HG02970 (cell line): ENCODE results near the gene NFKBIL1.
"Not testable (repeated sequence)": the region's sequence is repeated elsewhere in the genome, so short reads cannot be mapped to it uniquely, and the experiment has no call there.

Experiments used
- ATAC-seq: cut with Tn5 transposase; IDR thresholded peaks from one replicate; pipeline ENCODE4 v1.9.1; 2021; ENCODE audit warnings: mild to moderate bottlenecking, moderate library complexity, moderate number of reproducible peaks; ENCODE audit not compliant: unreplicated experiment, low FRiP score

The NFKBIL1 gene

DNA sequence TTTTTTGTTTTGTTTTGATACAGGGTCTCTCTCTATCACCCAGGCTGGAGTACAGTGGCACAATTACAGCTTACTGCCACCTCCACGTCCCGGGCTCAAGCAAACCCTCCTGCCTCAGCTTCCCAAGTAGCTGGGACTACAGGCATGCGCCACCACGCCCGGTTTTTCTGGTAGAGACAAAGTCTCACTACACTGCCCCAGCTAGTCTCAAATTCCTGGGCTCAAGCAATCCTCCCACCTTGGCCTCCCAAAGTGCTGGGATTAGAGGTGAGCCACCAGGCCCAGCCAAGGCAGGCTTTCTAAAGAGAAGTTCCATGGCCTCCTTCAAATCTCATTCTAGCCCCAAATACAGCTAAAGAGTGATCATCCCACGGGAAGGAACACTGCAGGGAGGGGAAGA, 13.4 kb upstream of the NFKBIL1 start:
- no peak for ATAC-seq

DNA sequence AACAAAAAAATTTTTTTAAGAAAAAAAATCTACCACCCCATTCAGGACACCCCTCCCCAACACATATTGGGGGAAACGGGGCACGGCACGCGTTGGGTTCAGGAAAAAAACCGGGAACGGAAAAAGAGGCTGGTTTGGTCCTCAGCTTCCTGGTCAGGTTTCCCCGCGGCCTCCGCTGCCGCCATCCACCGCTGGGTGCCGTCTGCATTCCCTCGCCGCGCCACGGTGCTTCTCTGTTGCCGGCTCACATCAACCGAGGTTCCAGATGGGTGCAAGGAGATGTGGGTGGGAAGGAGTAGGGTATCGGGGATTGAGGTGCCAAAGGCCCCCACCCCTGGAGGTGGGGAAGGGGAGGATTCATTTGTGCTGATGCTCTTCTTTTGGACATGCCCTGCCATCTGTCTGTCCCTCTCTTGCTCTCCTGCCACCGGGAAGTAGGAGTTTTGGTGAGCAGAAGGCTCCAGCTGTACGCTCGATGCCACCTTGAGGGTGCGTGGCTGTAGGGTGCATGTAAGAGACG, 12.8 kb upstream of the NFKBIL1 start:
- no peak for ATAC-seq

- no peak for ATAC-seq
Observed at GRCh38 chr6:31535538-31536324, 11.7 kb upstream of the NFKBIL1 start.

DNA sequence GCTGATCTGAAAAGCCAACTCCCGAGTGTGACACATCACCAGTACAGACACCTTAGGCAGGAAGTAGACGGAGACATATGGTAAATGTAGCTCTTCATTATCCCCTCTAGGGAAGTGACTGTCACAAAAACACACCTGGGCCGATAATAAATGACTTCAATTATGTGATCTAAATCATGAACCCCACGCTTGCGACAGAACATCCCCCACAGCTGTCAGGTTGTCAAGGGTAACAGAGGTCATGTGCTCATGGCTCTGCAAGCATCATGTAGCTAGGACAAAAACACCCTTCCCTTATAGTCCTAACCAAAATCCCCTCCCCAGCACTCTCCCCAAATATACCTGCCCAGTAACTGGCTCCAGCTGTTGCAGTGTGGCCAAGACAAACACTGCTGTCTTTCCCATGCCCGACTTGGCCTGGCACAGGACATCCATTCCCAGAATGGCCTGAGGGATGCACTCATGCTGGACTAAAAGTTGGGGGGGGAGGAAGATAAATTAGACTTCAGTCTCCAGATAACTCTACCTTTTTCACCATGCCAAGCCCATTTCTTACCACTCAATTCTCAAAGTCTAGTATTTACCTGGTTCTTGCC, 8.5 kb upstream of the NFKBIL1 start:
- no peak for ATAC-seq

DNA sequence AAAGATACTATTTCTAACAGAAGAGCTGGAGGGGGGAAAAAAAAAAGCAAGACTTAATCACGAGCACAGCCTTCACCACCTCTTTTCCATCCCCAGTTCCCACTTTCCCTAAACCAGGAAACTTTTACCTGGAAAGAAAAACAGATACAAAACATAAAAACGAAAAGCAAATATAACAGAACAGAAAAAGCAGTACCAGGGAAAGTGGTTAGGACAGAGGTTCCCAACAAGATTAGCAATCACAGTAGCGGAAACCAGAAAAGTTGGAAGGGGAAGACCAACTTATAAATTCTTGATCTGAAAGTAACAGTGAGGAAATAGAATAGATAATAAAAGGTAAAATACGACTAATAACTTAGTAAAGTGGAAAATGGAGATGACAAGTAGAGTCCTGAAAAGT, 6.8 kb upstream of the NFKBIL1 start:
- no peak for ATAC-seq

- no peak for ATAC-seq
Observed at GRCh38 chr6:31541059-31541657, 6.2 kb upstream of the NFKBIL1 start.

- ATAC-seq, result peak; percentile 49
Observed at GRCh38 chr6:31541658-31542521, 5.5 kb upstream of the NFKBIL1 start, which contains the start of gene DDX39B. DDX39B (minus strand) TSS chr6:31542003; CDS start chr6:31540532, 1,471 bp downstream.

DNA sequence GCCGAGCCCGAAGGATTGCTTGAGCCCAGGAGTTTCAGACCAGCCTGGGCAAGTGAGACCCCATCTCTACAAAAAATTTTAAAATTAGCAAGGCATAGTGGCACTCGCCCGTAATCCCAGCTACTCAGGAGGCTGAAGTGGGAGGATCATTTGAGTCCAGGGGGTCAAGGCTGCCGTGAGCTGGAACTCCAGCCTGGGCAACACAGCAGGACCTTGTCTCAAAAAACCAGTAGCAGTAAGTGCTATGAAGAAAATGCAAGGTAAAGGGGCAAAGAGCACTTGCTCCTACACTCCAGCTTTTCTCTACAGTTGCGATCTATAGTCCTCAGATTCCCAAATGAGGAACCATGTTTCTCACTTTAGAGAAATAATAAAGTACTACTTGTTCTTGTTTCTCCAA, 3.8 kb upstream of the NFKBIL1 start:
- ATAC-seq, result no peak

DNA sequence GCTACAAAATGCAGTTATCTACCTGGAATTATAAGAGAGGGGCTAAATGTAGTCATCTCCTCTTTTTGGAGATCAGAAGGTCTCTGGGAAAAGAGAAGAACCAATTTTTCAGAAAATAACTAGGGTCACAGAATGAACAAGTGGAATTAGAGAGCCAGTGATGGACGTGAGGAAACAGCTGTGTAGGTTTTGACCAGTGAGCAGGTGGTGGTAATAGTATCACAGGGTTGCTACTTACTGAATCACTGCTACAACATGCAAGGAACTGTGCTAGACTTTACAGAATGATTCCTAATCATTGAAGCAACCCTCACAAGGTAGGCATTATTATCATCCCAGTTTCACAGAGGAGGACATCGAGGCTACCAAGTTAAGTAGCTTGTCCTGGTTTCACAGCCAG, 2.7 kb upstream of the NFKBIL1 start:
- ATAC-seq, result no peak

DNA sequence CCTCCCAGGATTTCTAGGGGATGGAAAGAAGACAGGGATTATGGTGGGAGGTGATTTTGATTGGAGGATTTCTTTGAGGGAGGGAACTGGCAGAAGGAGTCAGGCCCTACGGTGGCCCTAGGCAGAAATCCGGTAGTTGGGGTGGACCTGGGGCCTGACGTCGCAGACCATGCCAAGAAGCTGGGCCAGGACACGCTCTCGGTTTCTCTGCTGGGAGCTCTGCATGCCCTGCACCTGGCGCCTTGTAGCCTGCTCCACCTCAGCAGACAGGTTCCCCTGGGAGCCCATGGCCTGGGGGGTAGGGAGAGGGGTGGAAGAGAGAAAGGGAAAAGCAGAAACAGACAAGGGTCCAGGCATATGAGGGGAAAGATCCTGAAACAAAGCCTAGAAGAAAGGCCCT, 2.1 kb upstream of the NFKBIL1 start:
- no peak for ATAC-seq

DNA sequence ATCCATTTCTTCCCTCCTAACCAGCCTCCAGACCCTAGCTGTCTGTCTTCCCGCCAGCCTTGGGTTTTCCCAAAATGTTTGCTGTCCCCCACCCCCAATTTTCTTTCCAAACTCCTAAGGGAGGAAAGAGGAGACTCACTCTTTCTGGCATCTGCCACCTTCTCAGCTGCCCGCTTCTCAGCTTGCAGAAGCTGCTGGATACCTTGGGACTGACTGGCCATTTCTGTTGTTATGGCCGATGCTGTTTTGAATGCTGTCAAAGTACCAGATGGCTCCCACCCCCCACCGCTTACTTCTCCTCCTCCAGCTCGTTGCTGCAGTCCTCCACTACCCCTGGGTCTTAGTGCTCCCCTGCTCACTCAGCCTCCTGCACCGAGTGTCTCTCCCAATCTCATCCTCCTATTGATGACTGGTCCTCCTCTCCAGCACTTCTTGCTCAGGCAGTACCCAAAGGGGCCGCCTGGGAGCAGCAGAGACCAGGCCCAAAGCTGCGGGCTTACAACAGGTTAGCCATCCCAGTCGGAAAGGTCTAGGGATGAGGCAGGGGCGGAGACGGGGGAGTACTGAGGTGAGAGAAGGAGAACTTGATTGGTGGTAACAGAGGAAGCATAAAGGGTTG, 960 bp upstream of the NFKBIL1 start, which contains the start of gene ATP6V1G2:
ATP6V1G2 (minus strand) TSS at position 270 of the 619 bp plus-strand sequence; CDS start at position 221, 49 bp downstream.
- ATAC-seq, result peak; percentile 56

DNA sequence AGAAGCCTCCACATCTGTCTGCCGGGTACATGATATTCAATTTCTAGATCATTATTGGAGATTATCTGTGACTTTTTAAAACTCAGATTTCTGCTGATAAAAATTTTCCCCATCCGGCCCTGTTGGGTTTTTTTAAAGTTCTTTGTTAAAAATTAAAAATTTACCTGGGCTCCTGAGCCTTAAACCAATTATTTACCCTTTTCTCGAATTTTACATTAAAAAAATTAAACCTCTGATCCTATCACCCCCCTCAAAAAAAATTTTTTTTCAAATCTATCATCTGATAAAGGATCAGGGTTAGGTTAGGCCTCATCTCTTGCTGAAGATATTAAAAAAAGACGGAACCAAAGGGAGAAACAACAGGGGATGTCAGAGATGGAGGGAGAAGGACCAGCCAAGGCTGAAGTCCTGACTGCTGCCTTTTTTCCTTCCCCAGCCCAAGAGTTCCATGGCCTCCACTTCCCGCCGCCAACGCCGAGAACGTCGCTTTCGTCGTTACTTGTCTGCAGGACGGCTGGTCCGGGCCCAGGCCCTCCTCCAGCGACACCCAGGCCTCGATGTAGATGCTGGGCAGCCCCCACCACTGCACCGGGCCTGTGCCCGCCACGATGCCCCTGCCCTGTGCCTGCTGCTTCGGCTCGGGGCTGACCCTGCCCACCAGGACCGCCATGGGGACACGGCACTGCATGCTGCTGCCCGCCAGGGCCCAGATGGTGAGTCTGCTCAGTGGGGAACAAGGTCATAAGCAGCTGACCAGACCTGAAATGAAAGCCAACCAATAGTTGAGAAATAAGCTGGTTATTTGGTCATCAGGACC, 527 bp downstream of the NFKBIL1 start:
- ATAC-seq, result no peak

DNA sequence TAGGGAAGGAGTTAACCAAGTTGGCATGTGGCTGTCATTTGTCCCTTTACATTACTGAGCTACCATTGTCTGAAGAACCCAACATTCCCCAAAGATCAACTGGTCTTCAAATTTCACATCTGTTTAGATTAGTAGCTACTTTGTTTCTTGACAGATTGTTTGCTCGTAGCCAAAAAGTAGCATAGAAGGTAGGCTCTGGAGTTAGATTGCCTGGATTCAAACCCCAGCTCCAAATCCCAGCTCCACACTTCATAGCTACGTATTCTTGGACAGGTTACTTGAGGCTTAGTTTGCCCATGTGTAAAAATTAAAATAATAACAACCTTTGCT, 1.1 kb downstream of the NFKBIL1 start:
- ATAC-seq, result no peak

DNA sequence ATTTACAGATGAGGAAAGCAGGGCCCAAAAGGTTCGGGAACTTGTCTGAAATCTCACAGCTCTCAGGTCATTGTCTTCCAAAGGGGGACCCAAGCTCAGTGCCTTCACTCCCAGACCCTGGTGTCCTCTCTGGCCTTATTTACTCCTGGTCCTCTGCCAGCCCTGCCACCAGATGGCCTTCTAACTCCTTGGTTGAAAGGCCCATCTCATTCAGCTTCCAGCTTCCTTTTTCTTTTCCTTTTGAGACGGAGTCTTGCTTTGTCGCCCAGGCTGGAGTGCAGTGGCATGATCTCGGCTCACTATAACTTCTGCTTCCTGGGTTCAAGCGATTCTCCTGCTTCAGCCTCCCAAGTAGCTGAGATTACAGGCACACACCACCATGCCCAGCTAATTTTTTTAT, 4.0 kb downstream of the NFKBIL1 start:
- ATAC-seq, result not testable (repeated sequence)

DNA sequence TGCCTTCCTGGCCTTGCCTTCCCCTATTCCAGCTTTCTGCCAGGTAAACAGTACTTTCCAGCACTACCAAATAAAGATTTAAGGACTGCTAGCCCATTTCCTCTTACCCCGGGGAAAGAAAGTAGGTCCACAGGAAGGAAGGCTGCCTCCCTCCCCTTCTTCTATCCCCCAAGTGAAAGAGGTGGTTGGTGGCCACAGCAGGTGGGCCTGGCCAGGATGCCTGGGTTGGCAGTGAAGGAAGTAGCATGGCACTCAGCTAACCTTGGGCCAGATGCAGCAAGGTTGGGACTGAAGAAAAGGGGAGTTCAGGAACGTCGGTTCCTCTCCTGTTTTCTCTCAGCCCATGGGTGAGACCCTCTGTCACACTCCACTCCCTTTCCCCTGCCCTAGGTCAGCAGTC, 8.9 kb downstream of the NFKBIL1 start:
- no peak for ATAC-seq

- no peak for ATAC-seq
Observed at GRCh38 chr6:31557443-31558317, 10.3 kb downstream of the NFKBIL1 start.

DNA sequence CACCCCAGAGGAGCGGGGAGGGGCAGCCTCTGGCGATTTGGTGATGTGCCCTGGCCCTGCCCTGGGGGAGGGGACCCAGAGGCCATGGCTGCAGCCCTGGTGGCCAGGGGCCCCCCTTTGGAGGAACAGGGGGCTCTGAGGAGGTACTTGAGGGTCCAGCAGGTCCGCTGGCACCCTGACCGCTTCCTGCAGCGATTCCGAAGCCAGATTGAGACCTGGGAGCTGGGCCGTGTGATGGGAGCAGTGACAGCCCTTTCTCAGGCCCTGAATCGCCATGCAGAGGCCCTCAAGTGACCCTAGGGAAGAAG, 10.9 kb downstream of the NFKBIL1 start:
- ATAC-seq, result no peak

DNA sequence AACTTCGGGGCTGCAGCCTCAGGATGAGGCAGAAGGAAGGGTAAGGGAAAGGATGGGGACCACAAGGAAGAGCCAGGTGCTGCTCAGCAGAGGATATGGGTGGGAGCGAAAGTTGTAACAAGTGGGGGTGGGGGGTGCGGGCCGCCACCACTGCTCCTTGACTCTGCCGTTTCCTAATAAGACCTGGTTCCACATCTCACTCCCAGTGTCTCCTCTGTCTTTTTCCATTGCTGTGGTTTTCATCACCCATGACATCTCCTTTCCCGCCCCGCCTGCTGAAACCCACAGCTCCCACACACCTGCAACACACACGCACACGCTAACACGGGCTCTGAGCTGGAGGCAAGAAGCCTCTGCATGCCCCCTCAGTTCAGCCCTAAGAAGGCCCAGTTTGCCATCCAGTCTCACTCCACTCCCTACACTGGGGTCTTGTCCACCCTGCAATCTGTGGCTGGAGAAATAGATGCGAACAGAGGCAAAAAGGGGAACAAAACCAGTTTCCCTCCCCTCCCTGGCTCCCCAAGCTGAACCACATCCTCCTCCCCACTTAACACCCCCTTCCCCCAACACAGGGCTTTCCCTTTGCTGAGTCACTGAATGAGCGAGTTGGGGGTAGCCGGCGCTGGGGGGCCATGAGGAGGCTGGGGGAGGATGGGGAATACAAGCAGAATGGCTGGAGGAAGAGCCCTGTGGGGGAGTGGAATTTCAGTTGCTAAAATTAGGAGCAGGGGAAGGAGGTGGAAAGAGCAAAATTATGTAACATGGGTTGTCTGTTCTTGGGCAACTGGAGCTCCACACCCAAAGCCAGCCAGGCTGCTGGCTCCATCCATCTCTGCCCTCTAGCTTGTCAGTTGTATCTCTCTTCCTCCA, 11.5 kb downstream of the NFKBIL1 start:
- ATAC-seq, result no peak
